DND-41 (cell line): ENCODE data around the gene HEXA.
A peak's percentile ranks its signal among the peaks of the same experiment; 100 is the strongest.

Experiments used
- ATAC-seq: fragments of 200-7000 bp; cut with Tn5 transposase; 3 replicates; pipeline ENCODE4 v1.9.1; 2021; ENCODE audit warnings: low read depth; ENCODE audit not compliant: insufficient read depth
- DNase-seq: peaks from one replicate; pipeline ENCODE4 v3.0.0-alpha.2; 2020
- H2AFZ ChIP-seq: 2 replicates; pipeline ENCODE4 v1.6.0; 2012; ENCODE audit warnings: low read depth, low read length
- H3K27ac ChIP-seq: 2 replicates; pipeline ENCODE4 v1.5.1; 2012; ENCODE audit warnings: low read length, inconsistent platforms
- H3K27me3 ChIP-seq: fragments of 200-600 bp; sonication (generic); 2 replicates; pipeline ENCODE4 v1.6.0; 2012; ENCODE audit warnings: low read length, mild to moderate bottlenecking, inconsistent platforms; ENCODE audit not compliant: insufficient read depth, poor library complexity
- H3K36me3 ChIP-seq: 2 replicates; pipeline ENCODE4 v1.5.1; 2012; ENCODE audit warnings: low read length, inconsistent platforms; ENCODE audit not compliant: insufficient read depth
- H3K4me1 ChIP-seq: 2 replicates; pipeline ENCODE4 v1.5.1; 2012; ENCODE audit warnings: mild to moderate bottlenecking, low read length; ENCODE audit not compliant: insufficient read depth
- H3K4me2 ChIP-seq: 2 replicates; pipeline ENCODE4 v1.6.0; 2012; ENCODE audit warnings: mild to moderate bottlenecking, moderate library complexity, low read length, inconsistent platforms; ENCODE audit not compliant: insufficient read depth
- H3K4me3 ChIP-seq, 2 experiments: fragments of 200-600 bp in 1 of 2; shearing (Covaris generic) in 1 of 2; 2 replicates each; pipeline ENCODE4 v1.5.1; 2012 to 2016; ENCODE audit warnings: inconsistent platforms in 2 of 2, low read length in 2 of 2, mild to moderate bottlenecking in 2 of 2, low read depth in 1 of 2, moderate library complexity in 1 of 2
- H3K79me2 ChIP-seq: 2 replicates; pipeline ENCODE4 v1.6.0; 2012; ENCODE audit warnings: low read length, inconsistent platforms; ENCODE audit not compliant: insufficient read depth
- H3K9ac ChIP-seq: 2 replicates; pipeline ENCODE4 v1.6.0; 2012; ENCODE audit warnings: low read depth, mild to moderate bottlenecking, inconsistent platforms, low read length, moderate library complexity
- H3K9me3 ChIP-seq: 2 replicates; pipeline ENCODE4 v1.5.1; 2012; ENCODE audit warnings: low read length, moderate library complexity, mild to moderate bottlenecking, inconsistent platforms; ENCODE audit not compliant: insufficient read depth, severe bottlenecking
- H4K20me1 ChIP-seq: 2 replicates; pipeline ENCODE4 v1.6.0; 2012; ENCODE audit warnings: low read length; ENCODE audit not compliant: insufficient read depth
- EZH2 ChIP-seq: IDR thresholded peaks from 3 replicates; pipeline ENCODE4 v1.6.1; 2012; ENCODE audit warnings: borderline replicate concordance, low read depth, mild to moderate bottlenecking, moderate library complexity, low read length, inconsistent platforms; ENCODE audit not compliant: severe bottlenecking
- TF ChIP-seq, protein P1 (sequence below): IDR thresholded peaks from 2 replicates; pipeline ENCODE4 v1.5.1; 2012; ENCODE audit warnings: borderline replicate concordance, low read length, moderate library complexity, mild to moderate bottlenecking; ENCODE audit not compliant: poor library complexity, severe bottlenecking; ENCODE audit errors: extremely low read depth

HEXA gene

DNA sequence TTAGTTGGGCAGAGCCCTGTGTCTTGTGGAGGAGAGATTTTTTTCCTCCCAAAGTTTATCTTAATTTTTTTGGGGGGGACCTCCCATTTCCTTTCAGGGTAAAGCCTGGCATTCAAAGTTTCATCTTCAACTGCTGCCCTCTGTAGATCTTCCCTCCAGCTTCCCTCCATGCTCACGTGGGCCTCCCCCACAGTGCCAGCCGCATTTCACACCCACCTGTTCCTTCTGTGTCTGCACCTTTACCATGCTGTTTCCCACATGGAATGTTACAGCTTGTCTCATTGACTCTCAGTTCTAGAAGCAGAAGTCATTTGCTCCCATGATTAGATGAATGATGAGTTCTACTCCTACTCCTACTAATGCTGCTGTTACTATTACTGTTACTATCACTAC, 62.4 kb downstream of the HEXA start:
- Histone ChIP-seq H3K27me3 (no peaks in the 10 kb centered on the region), H4K20me1 (no peaks in the 10 kb centered on the region), H3K9me3 (no peaks in the 10 kb centered on the region), H3K4me2 (no peak overlapping the region), H3K4me3 (no peak overlapping the region), H2AFZ (no peak overlapping the region), H3K36me3 (no peaks in the 10 kb centered on the region), H3K9ac (no peak overlapping the region), H3K79me2 (no peaks in the 10 kb centered on the region), H3K27ac (no peak overlapping the region), H3K4me1 (no peaks in the 10 kb centered on the region)
- TF ChIP-seq, protein P1, sequence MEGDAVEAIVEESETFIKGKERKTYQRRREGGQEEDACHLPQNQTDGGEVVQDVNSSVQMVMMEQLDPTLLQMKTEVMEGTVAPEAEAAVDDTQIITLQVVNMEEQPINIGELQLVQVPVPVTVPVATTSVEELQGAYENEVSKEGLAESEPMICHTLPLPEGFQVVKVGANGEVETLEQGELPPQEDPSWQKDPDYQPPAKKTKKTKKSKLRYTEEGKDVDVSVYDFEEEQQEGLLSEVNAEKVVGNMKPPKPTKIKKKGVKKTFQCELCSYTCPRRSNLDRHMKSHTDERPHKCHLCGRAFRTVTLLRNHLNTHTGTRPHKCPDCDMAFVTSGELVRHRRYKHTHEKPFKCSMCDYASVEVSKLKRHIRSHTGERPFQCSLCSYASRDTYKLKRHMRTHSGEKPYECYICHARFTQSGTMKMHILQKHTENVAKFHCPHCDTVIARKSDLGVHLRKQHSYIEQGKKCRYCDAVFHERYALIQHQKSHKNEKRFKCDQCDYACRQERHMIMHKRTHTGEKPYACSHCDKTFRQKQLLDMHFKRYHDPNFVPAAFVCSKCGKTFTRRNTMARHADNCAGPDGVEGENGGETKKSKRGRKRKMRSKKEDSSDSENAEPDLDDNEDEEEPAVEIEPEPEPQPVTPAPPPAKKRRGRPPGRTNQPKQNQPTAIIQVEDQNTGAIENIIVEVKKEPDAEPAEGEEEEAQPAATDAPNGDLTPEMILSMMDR = no peak
- no peak for TF ChIP-seq EZH2
- ATAC-seq (no peak), DNase-seq (no peak)

GRCh38 chr15:72312605-72313447, 63.0 kb downstream of the HEXA start:
- DNase-seq = peak; percentile 63
- Histone ChIP-seq H3K9me3 (no peaks in the 10 kb centered on the region), H3K27me3 (no peaks in the 10 kb centered on the region), H4K20me1 (no peaks in the 10 kb centered on the region), H3K4me3 (no peak overlapping the region), H3K27ac (no peak overlapping the region), H3K4me1 (no peaks in the 10 kb centered on the region), H3K4me2 (no peak overlapping the region), H2AFZ (no peak overlapping the region), H3K79me2 (no peaks in the 10 kb centered on the region), H3K36me3 (no peaks in the 10 kb centered on the region), H3K9ac (no peak overlapping the region)
- TF ChIP-seq, protein P1 = peak; percentile 80
- no peak for TF ChIP-seq EZH2
- ATAC-seq = peak; percentile 93

- no peak for TF ChIP-seq EZH2
- TF ChIP-seq, protein P1 = no peak
- Histone ChIP-seq H3K9me3 (no peaks in the 10 kb centered on the region), H3K79me2 (no peaks in the 10 kb centered on the region), H2AFZ (no peak overlapping the region), H4K20me1 (no peaks in the 10 kb centered on the region), H3K4me1 (no peaks in the 10 kb centered on the region), H3K4me3 (no peak overlapping the region), H3K27ac (no peak overlapping the region), H3K36me3 (no peaks in the 10 kb centered on the region), H3K27me3 (no peaks in the 10 kb centered on the region), H3K9ac (no peak overlapping the region), H3K4me2 (no peak overlapping the region)
- ATAC-seq (no peak), DNase-seq (no peak)
Observed at GRCh38 chr15:72307026-72307425, 68.8 kb downstream of the HEXA start.
